ENCODE measurements around the gene PPP3R2. TPM values are rescaled to one million over a fixed set of nuclear protein-coding genes. Genes with fewer than 3 reads are reported as not detected.

Gene PPP3R2
- not detected for total RNA-seq

GRCh38 chr9:101594796-101595195, at the start of gene PPP3R2:
TSS of gene PPP3R2 (minus strand) at chr9:101594969. CDS start at chr9:101594921, 48 bp downstream.
- no peaks in the 10 kb centered on the region for H3K4me1 ChIP-seq
- H3K27ac ChIP-seq = no peak within 1 kb of the TSS
- 93% methylated on average over 19 of the region's 19 CpGs for WGBS
- no peaks in the 10 kb centered on the region for H3K9me3 ChIP-seq
- DNase-seq (ENCODE audit: low spot score in 2 of 2) = no peak
- no peaks in the 10 kb centered on the region for H3K36me3 ChIP-seq
- no peaks in the 10 kb centered on the region for H3K27me3 ChIP-seq
- TF ChIP-seq POLR2AphosphoS5 (IDR thresholded peaks at IDR 0.05) = no peak
- H3K4me3 ChIP-seq = no peak within 1 kb of the TSS

- Histone ChIP-seq H3K27ac (no peak overlapping the region), H3K4me3 (no peak overlapping the region), H3K4me1 (no peaks in the 10 kb centered on the region), H3K27me3 (no peaks in the 10 kb centered on the region), H3K9me3 (no peaks in the 10 kb centered on the region), H3K36me3 (no peaks in the 10 kb centered on the region)
- TF ChIP-seq POLR2AphosphoS5 (IDR thresholded peaks at IDR 0.05) (no peak), CTCF (IDR thresholded peaks at IDR 0.05) (no peak), EP300 (IDR thresholded peaks at IDR 0.05) (no peak), POLR2A (IDR thresholded peaks at IDR 0.05) (no peak)
- 75% methylated on average over 2 of the region's 2 CpGs for WGBS
- no peak for DNase-seq (ENCODE audit: low spot score in 2 of 2)
These were observed 45.3 kb upstream of the PPP3R2 start for GRCh38 chr9:101639785-101640665.

- no peaks in the 10 kb centered on the region for H3K4me1 ChIP-seq
- no peaks in the 10 kb centered on the region for H3K27me3 ChIP-seq
- TF ChIP-seq POLR2A (IDR thresholded peaks at IDR 0.05) = no peak
- TF ChIP-seq POLR2AphosphoS5 (IDR thresholded peaks at IDR 0.05) = no peak
- no peak for TF ChIP-seq EP300 (IDR thresholded peaks at IDR 0.05)
- TF ChIP-seq CTCF (IDR thresholded peaks at IDR 0.05) = no peak
- no peak overlapping the region for H3K4me3 ChIP-seq
- H3K9me3 ChIP-seq = no peaks in the 10 kb centered on the region
- no peak overlapping the region for H3K27ac ChIP-seq
- no peak for DNase-seq (ENCODE audit: low spot score in 2 of 2)
- no peaks in the 10 kb centered on the region for H3K36me3 ChIP-seq
- 15% methylated on average over 1 of the region's 1 CpG for WGBS
These were observed 44.5 kb upstream of the PPP3R2 start for GRCh38 chr9:101639311-101639710.

- H3K36me3 ChIP-seq = no peaks in the 10 kb centered on the region
- TF ChIP-seq POLR2A (IDR thresholded peaks at IDR 0.05) (no peak), EP300 (IDR thresholded peaks at IDR 0.05) (no peak), CTCF (IDR thresholded peaks at IDR 0.05) (no peak), POLR2AphosphoS5 (IDR thresholded peaks at IDR 0.05) (no peak)
- no peak for DNase-seq (ENCODE audit: low spot score in 2 of 2)
- no peak overlapping the region for H3K27ac ChIP-seq
- no peak overlapping the region for H3K4me3 ChIP-seq
- no peaks in the 10 kb centered on the region for H3K4me1 ChIP-seq
- 83% methylated on average over 3 of the region's 3 CpGs for WGBS
- H3K9me3 ChIP-seq = no peaks in the 10 kb centered on the region
- no peaks in the 10 kb centered on the region for H3K27me3 ChIP-seq
These were observed 41.5 kb upstream of the PPP3R2 start for GRCh38 chr9:101636247-101636646.

- Histone ChIP-seq H3K36me3 (no peaks in the 10 kb centered on the region), H3K4me1 (no peaks in the 10 kb centered on the region), H3K27me3 (no peaks in the 10 kb centered on the region), H3K27ac (no peak overlapping the region), H3K4me3 (no peak overlapping the region), H3K9me3 (no peaks in the 10 kb centered on the region)
- TF ChIP-seq EP300 (IDR thresholded peaks at IDR 0.05) = no peak
- WGBS = 89% methylated on average over 1 of the region's 1 CpG
- DNase-seq (ENCODE audit: low spot score in 2 of 2) = no peak
These were observed 40.7 kb upstream of the PPP3R2 start for GRCh38 chr9:101635473-101635872.

- H3K36me3 ChIP-seq = no peaks in the 10 kb centered on the region
These were observed 40.1 kb upstream of the PPP3R2 start for GRCh38 chr9:101634741-101635409.

More at GRCh38 chr9:101634741-101635409, 40.1 kb upstream of the PPP3R2 start:
- TF ChIP-seq POLR2A (IDR thresholded peaks at IDR 0.05) = no peak
- no peak for TF ChIP-seq EP300 (IDR thresholded peaks at IDR 0.05)
- TF ChIP-seq CTCF (IDR thresholded peaks at IDR 0.05) = no peak
- TF ChIP-seq POLR2AphosphoS5 (IDR thresholded peaks at IDR 0.05) = no peak
- Histone ChIP-seq H3K4me3 (no peak overlapping the region), H3K27me3 (no peaks in the 10 kb centered on the region), H3K9me3 (no peaks in the 10 kb centered on the region), H3K27ac (no peak overlapping the region), H3K4me1 (no peaks in the 10 kb centered on the region)
- DNase-seq (ENCODE audit: low spot score in 2 of 2) = no peak
- 61% methylated on average over 4 of the region's 4 CpGs for WGBS
